HG02884 (cell line): ENCODE measurements around the gene ADAMTSL3.
"Not testable (repeated sequence)": the region's sequence is repeated elsewhere in the genome, so short reads cannot be mapped to it uniquely, and the experiment has no call there.

Experiments
- ATAC-seq: cut with Tn5 transposase; IDR thresholded peaks from one replicate; pipeline ENCODE4 v1.9.1; 2021; ENCODE audit warnings: mild to moderate bottlenecking, moderate library complexity; ENCODE audit not compliant: unreplicated experiment

ADAMTSL3 gene

GRCh38 chr15:84006421-84006820 lies 352.5 kb downstream of the ADAMTSL3 start:
- no peak for ATAC-seq

- ATAC-seq: no peak
Measured at GRCh38 chr15:84009616-84010015, 355.7 kb downstream of the ADAMTSL3 start.

- ATAC-seq: no peak
Measured at GRCh38 chr15:84010246-84010645, 356.3 kb downstream of the ADAMTSL3 start.

DNA sequence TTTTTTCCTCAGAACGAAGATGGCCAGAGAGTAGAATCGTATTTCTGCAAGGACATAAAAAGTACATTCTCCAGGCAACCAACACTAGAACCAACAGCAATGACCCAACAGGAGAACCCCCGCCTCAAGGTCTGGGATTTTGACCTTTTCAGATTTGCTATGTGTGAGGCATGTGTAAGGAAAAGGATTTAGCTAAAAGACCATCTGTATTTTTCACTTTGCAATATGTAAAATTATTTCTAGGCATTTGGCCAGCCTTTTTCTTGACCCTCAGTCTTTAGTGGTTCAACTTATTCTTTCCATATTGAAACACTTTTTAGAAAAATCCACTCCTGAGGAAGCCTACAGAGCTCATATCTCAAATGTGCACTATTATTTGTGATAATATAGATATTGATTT lies 362.4 kb downstream of the ADAMTSL3 start:
- ATAC-seq: no peak

DNA sequence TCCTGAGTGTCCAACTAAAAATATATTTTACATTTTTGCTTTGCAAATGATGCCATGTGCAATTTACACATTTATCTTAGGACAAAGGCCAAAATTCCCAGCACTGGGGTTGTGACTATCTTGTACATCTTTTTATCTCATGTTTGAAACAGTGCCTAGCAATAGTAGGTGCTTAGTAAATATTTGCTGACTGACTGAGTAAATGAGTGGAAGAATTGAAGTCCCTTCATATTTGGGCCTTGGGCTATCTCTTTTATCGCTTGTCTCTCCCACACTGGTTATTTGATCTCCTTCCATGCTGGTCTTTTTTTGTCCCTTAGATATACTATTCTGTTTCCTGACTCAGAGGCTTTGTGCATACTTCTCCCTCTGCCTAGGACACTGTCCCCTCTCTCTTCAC lies 368.6 kb downstream of the ADAMTSL3 start:
- no peak for ATAC-seq

GRCh38 chr15:84023636-84024035 lies 369.7 kb downstream of the ADAMTSL3 start:
- no peak for ATAC-seq

GRCh38 chr15:84033793-84034553 lies 380.1 kb downstream of the ADAMTSL3 start:
- ATAC-seq: no peak

DNA sequence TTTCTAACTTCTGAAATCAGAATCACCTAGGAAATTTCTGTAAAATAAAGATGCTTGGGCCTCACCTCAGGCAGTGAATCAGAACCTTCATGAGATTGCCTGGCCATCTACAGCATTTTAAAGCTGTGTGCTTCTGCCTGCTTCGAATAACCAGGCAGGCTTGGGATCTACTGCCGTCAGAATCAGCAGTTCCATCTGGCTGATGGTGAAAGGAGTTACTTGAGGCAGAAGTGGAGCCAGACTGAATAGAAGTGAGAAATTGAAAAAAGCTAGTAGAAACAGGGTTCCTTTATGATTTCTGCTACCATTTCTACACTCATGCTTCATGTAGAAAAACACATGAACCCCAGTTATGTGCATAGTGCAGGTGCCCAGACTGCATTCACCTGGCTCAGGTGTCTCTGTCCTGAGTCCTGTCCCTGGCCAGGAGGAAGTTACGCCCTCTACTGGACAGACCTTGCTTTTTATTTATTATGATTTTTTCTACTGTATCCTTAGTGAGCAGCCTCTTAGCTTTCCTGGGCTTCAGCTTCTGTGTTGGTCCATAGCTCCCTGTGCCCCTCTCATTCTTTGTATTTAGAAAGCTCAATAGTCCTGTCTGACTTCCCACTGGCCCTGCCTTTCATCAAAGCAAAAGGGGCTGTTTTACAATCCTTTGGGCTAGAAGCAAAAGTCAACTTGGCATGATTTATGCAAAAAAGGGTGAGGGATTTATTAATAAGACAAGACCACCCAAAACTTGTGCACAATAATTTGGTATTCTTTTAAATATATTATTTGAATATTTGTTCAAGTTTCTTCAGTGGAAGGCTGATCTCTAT lies 380.9 kb downstream of the ADAMTSL3 start:
- ATAC-seq: no peak

DNA sequence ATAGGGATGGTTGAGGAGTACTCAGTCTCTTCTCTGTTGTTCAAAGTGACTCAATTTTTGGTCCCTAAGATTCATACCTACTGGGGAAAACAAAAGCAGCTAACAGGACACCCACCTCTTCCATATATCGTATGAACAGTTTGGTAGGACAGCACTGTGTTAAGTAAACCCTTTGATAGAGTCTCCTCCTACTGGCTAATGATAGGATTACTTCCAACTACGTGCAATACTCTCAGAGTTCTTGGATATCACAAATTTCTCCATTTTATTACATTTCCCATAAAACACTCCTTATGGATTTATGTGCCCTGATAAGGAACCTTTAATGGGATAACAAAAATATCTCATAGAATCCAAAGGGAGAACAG lies 381.5 kb downstream of the ADAMTSL3 start:
- no peak for ATAC-seq

DNA sequence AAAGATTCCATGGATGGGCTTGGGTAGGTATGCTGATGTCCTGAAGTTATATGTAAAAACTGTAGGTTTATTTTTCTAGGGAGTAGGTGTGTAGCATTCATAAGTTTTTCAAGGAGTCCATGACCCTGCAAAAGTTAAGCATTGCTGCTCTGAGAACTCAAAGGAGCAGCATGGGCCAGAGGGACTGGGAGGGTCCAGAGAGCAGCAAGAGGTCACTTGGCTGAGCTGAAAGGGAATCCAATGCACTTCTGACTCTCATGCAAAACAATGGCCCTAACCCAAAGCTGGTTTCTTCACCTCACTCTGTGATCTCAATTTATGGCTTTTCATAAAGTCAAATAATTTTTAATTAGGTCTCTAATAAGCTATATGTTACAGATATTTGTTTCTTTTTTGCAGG lies 383.4 kb downstream of the ADAMTSL3 start:
- ATAC-seq: no peak

GRCh38 chr15:84042434-84043056 lies 388.6 kb downstream of the ADAMTSL3 start:
- not testable (repeated sequence) for ATAC-seq

GRCh38 chr15:84046064-84046637 lies 392.2 kb downstream of the ADAMTSL3 start:
- ATAC-seq: no peak

DNA sequence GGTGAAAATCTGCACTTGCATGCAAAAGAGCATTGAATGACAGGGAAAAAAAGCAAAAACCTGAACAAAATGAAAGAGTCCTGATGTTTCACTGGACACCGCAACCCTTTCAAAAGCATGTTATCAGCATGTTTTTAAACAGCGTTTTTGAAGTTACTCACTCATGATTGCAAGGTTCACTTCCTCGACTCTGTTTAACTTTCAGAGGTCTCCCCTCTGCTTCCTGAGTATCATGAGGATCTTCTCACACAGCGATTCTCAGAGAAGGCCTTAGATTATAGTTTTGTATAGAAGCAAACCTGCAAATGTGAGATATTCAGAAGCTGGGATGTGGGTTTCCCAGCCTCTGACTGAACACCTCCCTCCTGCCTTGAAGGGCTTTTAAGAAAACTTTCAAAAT lies 395.6 kb downstream of the ADAMTSL3 start:
- not testable (repeated sequence) for ATAC-seq

DNA sequence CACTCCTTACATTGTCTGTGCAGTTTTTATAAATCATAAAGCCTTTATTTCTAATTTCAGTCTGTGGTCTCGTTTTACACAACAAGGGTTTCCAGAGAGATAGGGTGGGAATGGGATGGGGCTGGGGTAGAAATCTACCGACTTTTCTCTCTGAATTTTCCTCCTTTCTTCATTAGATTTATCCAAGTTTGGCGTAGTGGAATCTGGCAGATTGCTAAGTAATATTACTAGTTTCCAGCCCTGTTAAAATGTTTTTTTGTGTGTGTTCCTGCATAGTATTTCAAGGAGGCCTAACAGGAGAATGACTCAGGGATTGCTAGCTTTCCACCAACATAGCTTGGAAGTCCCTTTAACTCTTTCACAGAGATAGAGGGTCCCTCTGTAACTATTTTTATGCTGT lies 396.2 kb downstream of the ADAMTSL3 start:
- no peak for ATAC-seq

- ATAC-seq: not testable (repeated sequence)
Measured at GRCh38 chr15:84051146-84051545, 397.2 kb downstream of the ADAMTSL3 start.

GRCh38 chr15:84054544-84054943 lies 400.6 kb downstream of the ADAMTSL3 start:
- not testable (repeated sequence) for ATAC-seq

DNA sequence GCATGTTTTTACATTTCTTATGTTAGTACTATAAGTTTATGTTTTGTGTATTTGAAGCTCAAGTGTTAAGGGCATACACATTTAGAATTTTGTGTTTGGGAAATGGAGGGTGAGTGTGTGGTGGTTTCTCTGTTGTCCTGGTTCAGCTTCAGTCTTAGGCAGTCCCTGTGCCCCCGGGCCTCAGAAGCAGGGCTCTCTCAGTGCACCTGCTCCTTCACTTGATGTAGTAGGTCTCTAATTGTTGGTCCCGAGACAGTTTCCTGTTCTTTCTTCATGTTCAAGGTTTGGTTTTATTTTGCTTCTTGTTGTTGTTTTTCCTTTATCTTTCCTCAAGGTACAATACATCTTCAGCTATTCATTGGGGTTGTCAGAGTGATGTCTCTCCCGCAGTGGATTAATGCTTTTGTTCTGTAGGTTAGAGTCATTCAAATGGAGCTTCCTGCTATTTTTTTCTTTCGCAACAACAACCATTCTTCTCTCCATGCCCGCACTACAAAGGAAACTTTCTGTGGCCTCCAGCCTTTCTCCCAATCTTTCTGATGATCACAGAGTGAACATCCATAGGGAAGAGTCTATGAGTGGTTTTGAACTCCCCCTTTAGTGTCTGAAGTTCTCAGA lies 403.9 kb downstream of the ADAMTSL3 start:
- ATAC-seq: no peak

GRCh38 chr15:84063674-84064073 lies 409.8 kb downstream of the ADAMTSL3 start:
- ATAC-seq: not testable (repeated sequence)

DNA sequence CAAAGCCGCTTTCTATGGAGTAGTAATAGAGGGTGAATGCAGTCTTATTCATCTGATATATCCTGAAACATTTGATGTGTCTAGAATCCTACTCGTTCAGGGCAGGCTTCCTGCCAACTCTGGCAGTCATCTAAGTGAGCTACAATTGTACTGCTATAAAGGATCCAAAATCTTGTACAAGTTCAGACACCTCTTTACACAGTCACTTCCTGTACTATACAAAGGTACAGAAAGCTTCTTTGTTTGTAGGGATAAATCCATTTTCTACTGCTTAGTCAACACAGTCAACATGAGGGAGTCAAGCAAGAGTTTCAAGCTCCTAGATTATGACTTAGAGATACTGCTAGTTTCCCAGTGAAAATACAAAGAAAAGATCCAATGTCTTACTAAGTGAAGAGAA lies 414.8 kb downstream of the ADAMTSL3 start:
- ATAC-seq: not testable (repeated sequence)

DNA sequence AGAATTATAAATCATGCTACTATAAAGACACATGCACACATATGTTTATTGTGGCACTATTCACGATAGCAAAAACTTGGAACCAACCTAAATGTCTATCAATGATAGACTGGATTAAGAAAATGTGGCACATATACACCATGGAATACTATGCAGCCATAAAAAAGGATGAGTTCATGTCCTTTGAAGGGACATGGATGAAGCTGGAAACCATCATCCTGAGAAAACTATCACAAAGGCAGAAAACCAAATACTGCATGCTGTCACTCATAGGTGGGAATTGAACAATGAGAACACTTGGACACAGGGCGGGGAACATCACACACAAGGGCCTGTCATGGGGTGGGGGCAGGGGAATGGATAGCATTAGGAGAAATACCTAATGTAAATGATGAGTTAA lies 424.1 kb downstream of the ADAMTSL3 start:
- ATAC-seq: not testable (repeated sequence)

DNA sequence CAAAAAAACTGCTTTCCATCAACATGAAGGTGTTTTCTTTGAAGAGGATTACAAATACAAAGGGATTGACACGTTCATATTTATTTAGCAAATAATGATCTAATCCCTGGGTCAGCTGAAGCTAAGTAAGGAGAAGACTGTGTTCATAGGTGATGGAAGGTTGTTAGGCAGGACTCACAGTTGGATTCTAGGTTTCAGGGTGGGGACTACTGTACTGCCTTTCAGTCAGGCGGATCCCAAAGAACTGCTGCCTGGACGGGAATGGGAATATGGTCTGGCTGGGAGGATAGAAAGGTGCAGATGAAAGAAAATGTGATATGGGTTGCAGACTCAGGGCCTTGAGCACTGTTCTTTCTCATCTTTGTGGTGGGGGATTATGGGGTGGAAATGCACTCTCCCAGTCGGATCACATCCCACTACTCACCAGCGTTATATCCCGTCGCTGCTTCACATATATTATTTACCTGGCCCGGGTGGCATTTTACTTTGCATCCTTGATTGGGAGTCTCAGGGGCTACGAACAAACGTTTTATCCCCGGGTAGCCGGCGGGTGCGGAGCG lies 425.5 kb downstream of the ADAMTSL3 start:
- ATAC-seq: not testable (repeated sequence)
